NOMO-1 treated with DMSO at 0.1 percent for 48 hours (cell line): ENCODE results near the gene ANGPTL1.
"Not testable (repeated sequence)": the region's sequence is repeated elsewhere in the genome, so short reads cannot be mapped to it uniquely, and the experiment has no call there.

Experiments
- DNase-seq: peaks from one replicate; lab custom pipeline; 2025; ENCODE audit not compliant: unreplicated experiment; lab: John Stamatoyannopoulos, UW

The ANGPTL1 gene

GRCh38 chr1:178868706-178869105 is 2.2 kb downstream of the ANGPTL1 start:
- DNase-seq: no peak

DNA sequence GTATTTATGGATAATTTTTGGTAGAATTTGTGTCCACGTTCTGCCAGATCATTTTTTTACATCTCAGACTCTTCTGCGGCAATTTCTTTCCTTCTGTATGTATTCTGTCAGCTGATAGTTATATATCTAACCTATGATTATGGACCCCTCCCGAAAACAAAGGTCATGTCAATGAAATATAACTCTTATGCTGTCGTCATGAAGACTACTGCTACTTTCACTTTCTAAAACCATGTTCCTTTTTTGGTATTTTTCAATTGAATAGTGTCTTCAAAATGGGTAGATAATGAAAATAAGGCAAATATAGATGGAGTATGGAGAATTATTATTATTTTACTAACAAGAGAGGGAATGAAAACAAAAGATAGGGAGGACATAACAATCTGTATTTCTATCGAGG is 3.2 kb downstream of the ANGPTL1 start:
- DNase-seq: peak; percentile 26

DNA sequence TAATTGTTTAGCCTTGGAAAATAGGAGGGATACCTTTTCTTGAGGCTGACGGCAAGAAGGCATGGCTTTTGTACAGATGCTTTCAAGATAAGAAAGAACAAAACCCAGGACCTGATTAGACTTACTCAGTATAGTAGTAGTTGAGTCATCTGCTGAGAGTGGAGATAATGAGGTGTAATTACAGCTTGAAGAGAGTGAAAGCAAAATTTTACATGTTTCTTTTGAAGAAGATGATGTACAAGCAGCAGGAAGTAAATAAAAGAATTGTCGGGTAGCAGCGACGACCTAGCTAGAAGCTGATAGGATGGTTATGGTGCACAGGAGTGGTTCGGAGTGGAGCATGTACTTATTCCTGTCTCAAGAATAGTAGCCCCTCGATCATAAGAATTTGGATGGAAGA is 6.6 kb downstream of the ANGPTL1 start:
- DNase-seq: peak; percentile 10

- no peak for DNase-seq
These were observed 8.0 kb downstream of the ANGPTL1 start for GRCh38 chr1:178862864-178863263.

- DNase-seq: no peak
These were observed 8.5 kb downstream of the ANGPTL1 start for GRCh38 chr1:178862416-178862815.

DNA sequence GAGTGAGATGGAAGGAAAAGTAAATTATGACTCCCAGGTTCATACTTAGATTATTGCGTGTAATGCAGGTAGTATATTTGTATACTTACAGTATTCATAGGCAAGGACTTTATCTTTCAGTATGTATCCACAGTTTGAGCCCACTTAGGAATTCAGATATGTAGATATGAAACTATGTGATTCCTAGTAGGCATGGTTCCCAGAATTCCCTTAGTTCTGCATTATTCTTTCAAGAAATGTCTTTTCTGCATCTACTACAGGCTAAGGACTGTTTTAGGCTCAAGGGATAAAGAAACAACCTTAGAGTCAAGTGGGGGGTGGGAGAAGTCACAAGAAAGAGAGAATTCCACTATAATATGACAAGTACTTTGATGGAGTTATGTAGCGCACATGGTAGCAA is 13.8 kb downstream of the ANGPTL1 start:
- DNase-seq: no peak

DNA sequence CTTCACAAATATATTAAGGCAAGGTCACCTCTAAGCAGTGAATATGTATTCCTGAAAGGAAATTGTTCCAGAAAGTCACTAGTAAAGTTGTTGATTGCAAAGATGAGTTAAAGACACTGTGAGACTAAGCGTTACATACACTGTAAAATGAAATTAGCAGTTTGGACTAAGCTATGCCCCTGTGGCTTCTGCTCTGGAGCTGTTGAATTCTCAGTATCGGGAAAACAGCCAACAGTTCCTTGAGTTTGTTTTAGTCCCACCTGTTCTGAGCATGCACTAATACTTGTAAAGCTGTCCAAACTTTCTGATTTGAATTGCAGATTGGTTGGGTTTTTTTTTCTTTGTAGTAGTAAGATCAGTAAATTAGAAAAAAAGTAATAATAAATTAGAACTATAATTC is 21.0 kb downstream of the ANGPTL1 start:
- no peak for DNase-seq

GRCh38 chr1:178847919-178848318 is 23.0 kb downstream of the ANGPTL1 start:
- DNase-seq: not testable (repeated sequence)

DNA sequence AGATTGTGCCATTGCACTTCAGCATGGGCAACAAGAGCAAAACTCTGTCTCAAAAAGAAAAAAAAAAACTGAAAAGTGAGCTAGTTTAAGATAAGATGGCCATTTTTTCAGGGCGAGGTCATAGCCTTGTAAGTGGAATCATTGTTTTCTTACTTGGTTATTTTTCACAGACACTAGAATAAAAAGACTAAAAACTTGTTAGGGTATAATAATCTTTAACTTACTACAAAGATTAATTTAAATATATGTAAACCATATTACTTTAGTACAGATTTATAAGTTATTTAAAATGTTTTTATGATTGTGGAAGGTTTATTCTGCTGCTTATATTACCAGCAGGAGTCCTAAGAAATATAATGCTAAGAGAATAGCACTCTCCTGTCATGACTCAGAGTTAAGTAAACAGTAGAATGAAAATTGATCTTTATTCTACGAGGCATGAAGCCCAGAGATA is 23.5 kb downstream of the ANGPTL1 start:
- no peak for DNase-seq

GRCh38 chr1:178846306-178846705 is 24.6 kb downstream of the ANGPTL1 start:
- no peak for DNase-seq

DNA sequence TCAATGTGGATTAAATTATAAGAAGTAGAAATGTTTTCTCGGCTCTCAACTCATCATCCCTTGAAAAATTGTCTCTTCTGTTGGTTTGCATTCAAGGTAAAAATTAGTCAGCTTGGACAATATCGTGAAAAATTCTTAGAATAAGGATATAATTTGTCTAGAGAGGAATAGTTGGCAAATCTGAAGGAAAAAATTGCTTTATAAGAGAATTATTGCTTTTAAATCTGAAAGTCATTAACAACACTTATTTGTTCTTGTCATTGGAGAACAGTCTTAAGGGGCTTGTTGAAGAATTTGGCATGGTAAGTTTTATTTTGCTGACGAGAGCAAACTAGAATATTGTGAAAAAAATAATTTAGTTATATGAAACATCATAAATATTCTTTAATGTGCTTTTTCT is 26.4 kb downstream of the ANGPTL1 start:
- no peak for DNase-seq

- DNase-seq: no peak
These were observed 45.7 kb downstream of the ANGPTL1 start for GRCh38 chr1:178825167-178825566.

GRCh38 chr1:178821134-178821866 is 49.6 kb downstream of the ANGPTL1 start:
- no peak for DNase-seq

DNA sequence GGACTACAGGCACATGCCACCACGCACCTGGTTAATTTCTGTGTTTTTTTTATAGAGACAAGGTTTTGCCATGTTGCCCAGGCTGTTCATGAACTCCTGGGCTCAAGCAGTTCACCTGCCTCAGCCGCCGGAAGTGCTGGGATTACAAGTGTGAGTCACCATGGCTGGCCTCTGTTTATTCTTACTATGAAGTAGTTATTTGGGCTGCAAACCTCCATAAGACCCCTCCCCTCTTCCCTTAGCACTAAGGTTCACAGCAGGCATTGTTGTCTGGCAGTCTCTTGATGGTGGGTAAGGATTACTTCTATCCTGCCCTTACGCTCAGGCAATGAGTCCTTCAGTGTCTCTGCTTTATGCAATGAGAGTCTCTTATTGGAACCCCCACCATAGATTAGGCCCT is 51.8 kb downstream of the ANGPTL1 start:
- no peak for DNase-seq

- DNase-seq: no peak
These were observed 52.5 kb downstream of the ANGPTL1 start for GRCh38 chr1:178818416-178818815.

- DNase-seq: no peak
These were observed 60.3 kb downstream of the ANGPTL1 start for GRCh38 chr1:178810585-178810984.

DNA sequence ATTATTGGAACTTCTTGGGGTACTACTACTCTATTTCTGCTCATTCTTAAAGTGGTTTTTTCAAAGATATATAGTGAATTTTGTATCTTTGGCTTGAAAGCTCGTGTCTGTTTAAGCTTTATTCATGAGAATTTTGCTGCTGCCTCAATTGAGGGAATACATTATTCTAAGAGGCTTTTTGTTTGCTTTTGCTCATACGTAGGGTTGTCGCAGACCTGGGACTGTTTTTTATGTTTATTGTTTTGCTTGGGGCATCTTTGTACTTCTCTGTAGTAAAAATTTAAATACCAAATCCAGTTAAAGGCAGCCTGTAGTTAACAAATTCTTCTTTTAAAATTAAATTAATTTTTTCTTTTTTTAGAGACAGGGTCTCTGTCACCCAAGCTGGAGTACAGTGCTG is 62.3 kb downstream of the ANGPTL1 start:
- DNase-seq: no peak

GRCh38 chr1:178806665-178807300 is 64.1 kb downstream of the ANGPTL1 start:
- DNase-seq: no peak

GRCh38 chr1:178802873-178803272 is 68.0 kb downstream of the ANGPTL1 start:
- DNase-seq: no peak
